Iris pigment epithelial cell (primary cell): Measurements from ENCODE around the gene ANKRD39.

ENCODE experiments used
- DNase-seq: peaks from one replicate; pipeline ENCODE4 v3.0.0-alpha.2; 2011; ENCODE audit warnings: low read depth

Gene ANKRD39

DNA sequence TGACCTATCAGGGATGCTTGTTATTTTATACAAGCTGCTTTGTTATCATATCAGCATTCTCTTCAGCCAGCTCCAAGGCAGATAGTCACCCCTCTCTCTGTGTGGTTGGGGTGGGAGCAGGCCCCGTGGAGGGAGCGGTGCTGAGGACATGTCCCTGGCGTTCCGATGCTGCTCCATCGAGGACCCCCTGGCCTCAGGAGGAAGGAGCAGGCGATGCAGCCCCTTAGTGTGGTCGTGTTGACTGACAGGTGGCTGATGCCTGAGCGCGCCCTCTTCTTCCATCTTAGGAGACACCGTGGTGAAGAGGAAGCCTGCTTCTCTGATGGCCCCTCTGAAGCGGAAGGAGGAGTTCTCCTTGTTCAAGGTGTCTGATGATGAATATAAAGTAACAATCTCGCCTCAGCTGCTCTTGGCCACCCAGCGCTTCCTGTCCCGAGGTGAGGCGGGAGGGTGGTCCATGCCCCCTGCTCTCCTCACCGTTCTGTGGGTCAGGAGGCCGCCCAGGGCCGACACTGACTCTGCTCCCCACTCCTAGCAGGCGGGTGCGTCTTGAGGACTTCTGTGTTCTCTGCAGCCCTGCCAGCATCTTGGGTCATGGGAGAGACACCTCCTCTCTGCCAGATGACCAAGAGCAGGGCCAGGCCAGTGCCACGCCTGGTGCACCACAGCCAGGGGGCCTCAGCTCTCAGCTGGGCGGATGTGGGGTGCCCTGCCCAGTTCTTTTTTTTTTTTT is 31.1 kb downstream of the ANKRD39 start:
- DNase-seq = no peak

GRCh38 chr2:96825057-96825456 is 32.8 kb downstream of the ANKRD39 start:
- DNase-seq = no peak

DNA sequence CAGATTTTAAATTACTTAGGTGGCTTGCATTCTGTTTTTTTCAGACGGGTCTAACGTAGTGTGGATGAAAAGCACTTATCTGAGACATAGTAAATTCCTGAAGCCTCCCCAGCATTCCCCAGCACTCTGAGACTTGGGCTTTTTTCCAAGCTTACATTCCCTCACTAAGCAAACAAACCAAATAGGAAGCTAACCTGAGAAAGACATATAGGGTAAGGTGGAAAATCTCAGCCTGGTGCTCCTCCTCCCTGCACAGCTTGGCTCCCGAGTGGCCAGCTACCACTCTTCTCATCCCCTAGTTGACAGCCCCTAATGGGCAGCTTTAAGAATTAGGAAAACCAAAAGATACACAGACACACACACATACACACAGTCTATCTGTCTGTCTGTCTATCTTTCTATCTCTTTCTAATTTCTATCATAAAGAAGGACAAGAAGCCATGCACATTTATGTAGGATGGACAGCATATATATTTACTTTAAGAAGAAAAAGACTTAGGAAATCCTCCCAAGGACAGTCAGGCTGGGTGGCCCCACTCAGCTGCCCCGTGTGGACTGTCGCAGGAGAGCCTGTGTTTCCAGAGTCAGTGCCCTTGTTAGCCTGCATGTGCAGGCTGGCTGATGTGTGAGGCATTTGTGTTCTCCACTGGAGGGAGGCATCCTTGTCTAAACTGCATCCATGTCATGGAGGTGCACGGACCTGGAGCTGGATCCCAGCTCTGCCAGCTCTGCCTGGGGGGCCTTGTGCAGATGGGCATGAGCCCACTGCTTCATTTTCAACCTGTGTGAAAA is 33.5 kb downstream of the ANKRD39 start:
- peak; percentile 76 for DNase-seq

GRCh38 chr2:96823198-96823597 is 34.6 kb downstream of the ANKRD39 start:
- DNase-seq = no peak

DNA sequence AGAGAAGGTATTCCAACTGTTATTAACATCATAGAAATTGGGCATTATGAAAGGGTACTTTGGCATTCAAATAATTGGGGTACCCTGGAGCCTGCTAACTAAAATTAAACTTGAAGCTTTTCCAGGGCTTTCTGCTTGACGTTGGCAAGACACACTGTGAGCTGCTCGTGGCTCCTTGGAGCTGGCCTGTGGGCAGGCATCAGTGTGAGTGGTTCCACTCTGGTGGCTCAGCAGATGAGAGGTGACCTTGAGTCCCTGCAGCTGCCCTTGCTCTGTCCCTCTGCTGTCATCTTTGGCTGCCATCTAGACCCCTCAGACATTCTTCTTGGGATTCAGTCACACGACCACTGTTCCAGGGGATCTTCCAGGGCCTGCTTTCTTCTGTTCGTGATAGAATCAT is 35.0 kb downstream of the ANKRD39 start:
- no peak for DNase-seq

- DNase-seq = no peak
Measured at GRCh38 chr2:96821113-96821675, 36.6 kb downstream of the ANKRD39 start.

GRCh38 chr2:96819876-96820511 is 37.8 kb downstream of the ANKRD39 start:
- DNase-seq = no peak

- no peak for DNase-seq
Measured at GRCh38 chr2:96819128-96819875, 38.5 kb downstream of the ANKRD39 start.

DNA sequence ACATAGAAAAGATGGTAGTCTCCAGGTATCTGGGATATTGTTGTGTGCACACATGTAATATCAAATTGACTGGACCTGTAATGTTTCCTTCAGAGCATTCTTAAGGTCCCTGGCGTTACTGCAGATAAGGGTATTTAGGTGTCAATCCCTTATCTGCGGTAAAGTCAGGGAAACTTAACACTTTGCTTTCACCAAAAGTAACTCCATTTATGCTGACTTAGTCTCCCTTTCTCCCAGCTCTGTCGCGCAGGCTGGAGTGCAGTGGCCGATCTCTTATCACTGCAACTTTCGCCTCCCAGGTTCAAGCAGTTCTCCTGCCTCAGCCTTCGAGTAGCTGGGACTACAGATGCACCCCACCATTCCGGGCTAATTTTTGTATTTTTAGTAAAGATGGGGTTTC is 39.9 kb downstream of the ANKRD39 start:
- DNase-seq = no peak

GRCh38 chr2:96816836-96817702 is 40.7 kb downstream of the ANKRD39 start:
- DNase-seq = peak; percentile 47

GRCh38 chr2:96816127-96816835 is 41.5 kb downstream of the ANKRD39 start, which contains the start of gene CNNM3:
Gene CNNM3, plus strand, starts transcription at chr2:96816268. Its CDS starts 10 bp downstream, at chr2:96816278.
- DNase-seq = peak; percentile 96

GRCh38 chr2:96815326-96816126 is 42.3 kb downstream of the ANKRD39 start:
- DNase-seq = peak; percentile 66

DNA sequence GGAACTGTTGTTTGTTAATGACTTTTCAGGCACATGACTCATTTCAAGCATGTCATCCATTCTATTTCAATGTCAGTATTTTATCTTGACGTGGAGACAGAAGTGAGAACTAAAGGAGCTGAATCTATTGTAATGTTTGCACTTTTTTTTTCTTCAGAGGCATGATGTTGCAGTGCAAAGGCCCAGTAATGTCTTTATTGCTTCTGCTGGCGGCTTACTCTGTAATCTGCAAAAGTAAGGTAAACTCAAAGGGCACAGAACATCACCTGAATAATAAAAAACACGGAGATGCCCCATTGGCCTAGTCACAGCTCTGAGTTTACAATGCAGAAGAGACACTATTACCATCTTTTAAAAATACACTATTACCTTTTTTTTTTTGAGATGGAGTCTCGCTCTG is 44.2 kb downstream of the ANKRD39 start:
- DNase-seq = no peak

GRCh38 chr2:96811917-96812316 is 45.9 kb downstream of the ANKRD39 start:
- no peak for DNase-seq

GRCh38 chr2:96810783-96811192 is 47.0 kb downstream of the ANKRD39 start:
- DNase-seq = no peak

DNA sequence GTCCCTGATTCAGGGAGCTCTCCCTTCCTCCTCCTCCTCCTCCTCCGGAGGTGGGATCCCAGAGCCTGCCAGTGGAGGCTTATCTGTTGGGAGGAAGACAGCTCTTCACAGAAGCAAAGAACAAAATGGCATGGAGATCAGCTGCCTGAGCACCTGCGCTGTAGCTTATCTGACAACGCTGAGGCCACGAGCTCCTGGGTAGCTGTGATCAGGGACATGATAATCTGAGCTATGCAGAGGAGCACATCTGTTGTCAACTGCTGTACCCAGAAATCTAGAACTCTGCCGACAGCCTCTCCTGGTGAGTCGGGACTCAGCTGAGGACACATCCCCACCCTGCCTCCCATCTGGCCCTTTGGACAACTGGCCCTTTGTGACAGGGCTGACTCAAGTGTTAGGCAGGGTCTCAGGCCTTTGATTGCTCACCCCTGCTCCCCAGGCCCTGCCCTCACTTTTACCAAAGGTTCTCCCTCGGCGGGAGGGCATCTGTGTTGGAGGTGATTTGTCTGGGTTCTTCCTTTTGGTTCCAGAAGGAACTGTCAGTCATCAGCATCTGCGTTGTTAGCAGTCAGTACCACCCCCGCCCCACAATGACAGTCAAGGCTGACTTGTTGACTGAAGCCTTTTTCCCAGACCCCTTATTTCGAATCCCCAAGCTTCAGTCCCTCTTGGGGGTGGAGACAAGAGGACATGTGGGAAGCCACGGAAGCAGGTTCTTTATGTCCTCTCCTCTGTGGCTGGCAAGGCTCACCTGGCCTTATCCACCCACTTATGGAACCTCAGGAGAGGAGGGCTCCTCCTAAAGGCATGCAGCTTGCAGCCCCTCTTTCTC is 47.6 kb downstream of the ANKRD39 start:
- no peak for DNase-seq

GRCh38 chr2:96809216-96809882 is 48.5 kb downstream of the ANKRD39 start:
- no peak for DNase-seq
